Measurements from ENCODE around the gene RPS6KL1. TPM values are rescaled to one million over a fixed set of nuclear protein-coding genes. Genes with fewer than 3 reads are reported as not detected.

Gene RPS6KL1
- total RNA-seq, 1 experiment from 2014 or later = 8.8 TPM

DNA sequence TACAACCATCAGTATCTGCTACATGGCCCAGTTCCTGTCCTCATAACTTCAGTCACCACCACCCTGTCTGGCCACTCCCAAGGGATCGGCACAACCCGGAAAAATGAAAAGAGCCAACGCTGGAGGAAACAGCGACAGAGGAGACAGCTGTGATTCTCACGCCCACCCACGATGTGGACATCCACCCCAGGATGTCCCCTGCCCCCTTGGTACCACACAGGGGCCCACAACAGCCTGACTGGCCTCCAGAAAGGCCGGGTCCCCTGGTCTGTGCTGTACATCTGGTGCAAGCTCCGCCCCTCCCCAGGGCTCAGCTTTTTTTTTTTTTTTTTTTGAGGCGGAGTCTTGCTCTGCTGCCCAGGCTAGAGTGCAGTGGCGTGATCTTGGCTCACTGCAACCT, 12.5 kb downstream of the RPS6KL1 start:
- no peak for DNase-seq (ENCODE audit: unreplicated experiment)
- Mint-ChIP-seq H3K27ac (ENCODE audit: low read depth, unreplicated experiment) (no peak overlapping the region), H3K4me3 (ENCODE audit: unreplicated experiment) (no peak overlapping the region), H3K27me3 (ENCODE audit: insufficient read depth, unreplicated experiment) (no peaks in the 10 kb centered on the region), H3K4me1 (ENCODE audit: insufficient read depth, unreplicated experiment) (peaks cover 14% of the 10 kb centered on the region), H3K9me3 (ENCODE audit: unreplicated experiment) (no peaks in the 10 kb centered on the region), H3K36me3 (ENCODE audit: insufficient read depth, unreplicated experiment) (peaks cover 16% of the 10 kb centered on the region)
- ChIA-PET CTCF (interaction anchor here (1.6 to 7.4 kb wide), 2 partner anchors 50 to 178 kb away, joined by 10 to 182 read pairs; no protein-coding TSS in a partner anchor), POLR2A (no interaction called here)
- intact Hi-C loops (cut with micrococcal nuclease) = no loop called here
- TF ChIP-seq, protein P1, sequence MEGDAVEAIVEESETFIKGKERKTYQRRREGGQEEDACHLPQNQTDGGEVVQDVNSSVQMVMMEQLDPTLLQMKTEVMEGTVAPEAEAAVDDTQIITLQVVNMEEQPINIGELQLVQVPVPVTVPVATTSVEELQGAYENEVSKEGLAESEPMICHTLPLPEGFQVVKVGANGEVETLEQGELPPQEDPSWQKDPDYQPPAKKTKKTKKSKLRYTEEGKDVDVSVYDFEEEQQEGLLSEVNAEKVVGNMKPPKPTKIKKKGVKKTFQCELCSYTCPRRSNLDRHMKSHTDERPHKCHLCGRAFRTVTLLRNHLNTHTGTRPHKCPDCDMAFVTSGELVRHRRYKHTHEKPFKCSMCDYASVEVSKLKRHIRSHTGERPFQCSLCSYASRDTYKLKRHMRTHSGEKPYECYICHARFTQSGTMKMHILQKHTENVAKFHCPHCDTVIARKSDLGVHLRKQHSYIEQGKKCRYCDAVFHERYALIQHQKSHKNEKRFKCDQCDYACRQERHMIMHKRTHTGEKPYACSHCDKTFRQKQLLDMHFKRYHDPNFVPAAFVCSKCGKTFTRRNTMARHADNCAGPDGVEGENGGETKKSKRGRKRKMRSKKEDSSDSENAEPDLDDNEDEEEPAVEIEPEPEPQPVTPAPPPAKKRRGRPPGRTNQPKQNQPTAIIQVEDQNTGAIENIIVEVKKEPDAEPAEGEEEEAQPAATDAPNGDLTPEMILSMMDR (IDR thresholded peaks at IDR 0.05; ENCODE audit: unreplicated experiment) = no peak
- BruUV-seq (replicated peaks) = no TSS peak

DNA sequence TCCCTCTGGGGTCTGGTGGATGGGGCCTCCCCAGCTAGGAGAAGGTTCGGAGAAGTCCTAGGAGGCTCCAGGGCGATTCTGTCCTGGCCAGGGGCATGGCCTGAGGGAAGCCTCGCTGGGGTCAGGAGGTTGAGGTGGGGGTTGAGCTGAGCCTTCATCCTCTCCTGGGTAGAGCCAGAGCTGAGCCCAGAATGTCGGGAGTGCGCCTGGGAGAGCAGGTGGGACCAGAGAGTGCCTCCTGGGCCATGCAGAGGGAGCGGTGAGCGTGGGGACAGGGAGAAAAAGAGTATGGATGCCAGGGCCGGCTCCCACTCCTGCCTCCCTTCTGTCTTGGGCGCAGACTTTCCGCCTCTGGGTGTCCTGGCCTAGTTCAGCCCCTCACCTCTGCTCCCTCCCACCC, 13.1 kb downstream of the RPS6KL1 start:
- ChIA-PET CTCF (interaction anchor here (0.5 to 7.4 kb wide), 4 partner anchors 49 to 388 kb away, joined by 3 to 182 read pairs (median 3); no protein-coding TSS in a partner anchor), POLR2A (no interaction called here)
- intact Hi-C loops (cut with micrococcal nuclease) = no loop called here
- H3K4me1 Mint-ChIP-seq (ENCODE audit: insufficient read depth, unreplicated experiment) = peaks cover 14% of the 10 kb centered on the region
- no peak overlapping the region for H3K4me3 Mint-ChIP-seq (ENCODE audit: unreplicated experiment)
- no peaks in the 10 kb centered on the region for H3K27me3 Mint-ChIP-seq (ENCODE audit: insufficient read depth, unreplicated experiment)
- peaks cover 19% of the 10 kb centered on the region for H3K36me3 Mint-ChIP-seq (ENCODE audit: insufficient read depth, unreplicated experiment)
- DNase-seq (ENCODE audit: unreplicated experiment) = no peak
- no TSS peak for BruUV-seq (replicated peaks)
- H3K27ac Mint-ChIP-seq (ENCODE audit: low read depth, unreplicated experiment) = peak overlapping the region; percentile 76
- TF ChIP-seq, protein P1 (IDR thresholded peaks at IDR 0.05; ENCODE audit: unreplicated experiment) = no peak
- no peaks in the 10 kb centered on the region for H3K9me3 Mint-ChIP-seq (ENCODE audit: unreplicated experiment)

DNA sequence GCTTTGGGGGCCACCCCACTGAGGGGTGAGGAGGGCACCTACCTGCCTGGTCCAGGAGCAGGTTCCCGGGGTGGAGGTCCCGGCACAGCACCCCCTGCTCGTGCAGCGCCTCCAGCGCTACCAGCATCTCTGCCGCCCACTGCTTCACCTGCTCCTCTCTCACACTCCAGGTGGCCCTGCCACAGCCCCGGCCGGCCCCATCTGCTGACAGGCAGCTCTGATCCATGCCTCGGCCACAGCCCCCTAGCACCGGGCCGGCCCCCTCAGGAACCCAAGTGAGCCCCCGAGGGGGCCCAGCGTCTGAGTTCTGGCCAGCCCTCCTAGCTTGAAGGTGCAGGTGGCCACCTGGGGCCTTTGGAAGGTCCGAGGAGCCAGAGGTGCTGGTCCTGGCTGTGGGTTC, 13.6 kb downstream of the RPS6KL1 start:
- no peak overlapping the region for H3K4me3 Mint-ChIP-seq (ENCODE audit: unreplicated experiment)
- no TSS peak for BruUV-seq (replicated peaks)
- intact Hi-C loops (cut with micrococcal nuclease) = no loop called here
- peak overlapping the region; percentile 76 for H3K27ac Mint-ChIP-seq (ENCODE audit: low read depth, unreplicated experiment)
- TF ChIP-seq, protein P1 (IDR thresholded peaks at IDR 0.05; ENCODE audit: unreplicated experiment) = no peak
- no peaks in the 10 kb centered on the region for H3K27me3 Mint-ChIP-seq (ENCODE audit: insufficient read depth, unreplicated experiment)
- H3K4me1 Mint-ChIP-seq (ENCODE audit: insufficient read depth, unreplicated experiment) = peaks cover 14% of the 10 kb centered on the region
- no peaks in the 10 kb centered on the region for H3K9me3 Mint-ChIP-seq (ENCODE audit: unreplicated experiment)
- POLR2A ChIA-PET = no interaction called here
- no peak for DNase-seq (ENCODE audit: unreplicated experiment)
- CTCF ChIA-PET = interaction anchor here (0.5 to 7.4 kb wide), 6 partner anchors 49 to 388 kb away, joined by 3 to 182 read pairs (median 3); no protein-coding TSS in a partner anchor
- H3K36me3 Mint-ChIP-seq (ENCODE audit: insufficient read depth, unreplicated experiment) = peaks cover 21% of the 10 kb centered on the region

GRCh38 chr14:74908861-74909341, 14.2 kb downstream of the RPS6KL1 start:
- DNase-seq (ENCODE audit: unreplicated experiment) = no peak
- BruUV-seq (replicated peaks) = no TSS peak
- H3K36me3 Mint-ChIP-seq (ENCODE audit: insufficient read depth, unreplicated experiment) = peaks cover 25% of the 10 kb centered on the region
- intact Hi-C loops (cut with micrococcal nuclease) = no loop called here
- no peaks in the 10 kb centered on the region for H3K9me3 Mint-ChIP-seq (ENCODE audit: unreplicated experiment)
- H3K27me3 Mint-ChIP-seq (ENCODE audit: insufficient read depth, unreplicated experiment) = no peaks in the 10 kb centered on the region
- ChIA-PET POLR2A (interaction anchor here (1.7 kb wide), 1 partner anchor 26 kb away, joined by 6 read pairs; the partner anchor contains the start of gene DLST), CTCF (interaction anchor here (0.6 to 7.4 kb wide), 8 partner anchors 26 to 182 kb away, joined by 3 to 182 read pairs (median 4); no protein-coding TSS in a partner anchor)
- H3K4me3 Mint-ChIP-seq (ENCODE audit: unreplicated experiment) = no peak overlapping the region
- peaks cover 10% of the 10 kb centered on the region for H3K4me1 Mint-ChIP-seq (ENCODE audit: insufficient read depth, unreplicated experiment)
- TF ChIP-seq, protein P1 (IDR thresholded peaks at IDR 0.05; ENCODE audit: unreplicated experiment) = no peak
- no peak overlapping the region for H3K27ac Mint-ChIP-seq (ENCODE audit: low read depth, unreplicated experiment)
